B cell (primary cell): ENCODE measurements around the gene ADSS1. TPM values are rescaled to one million over a fixed set of nuclear protein-coding genes. Genes with fewer than 3 reads are reported as not detected.

ENCODE experiments used
- ATAC-seq: fragments of 200-7000 bp; cut with Tn5 transposase; one replicate; pipeline ENCODE4 v1.10.0; 2021; ENCODE audit warnings: low read depth, mild to moderate bottlenecking, moderate number of reproducible peaks, moderate library complexity
- CTCF ChIA-PET: fragments of 350-600 bp; sonication (Branson Sonifier 250); formaldehyde crosslinking; loops from one replicate; lab custom pipeline; 2021; ENCODE audit warnings: antibody characterized with exemption, inconsistent platforms; lab: Charles Lee
- POLR2A ChIA-PET: fragments of 350-600 bp; sonication (Branson Sonifier 250); formaldehyde crosslinking; loops from one replicate; lab custom pipeline; 2021; ENCODE audit warnings: antibody characterized with exemption; lab: Charles Lee
- DNase-seq: peaks from one replicate; pipeline ENCODE4 v3.0.0; 2013
- H2AFZ ChIP-seq: 2 replicates; pipeline ENCODE4 v1.6.1; 2012; ENCODE audit warnings: mild to moderate bottlenecking, low read depth, low read length; ENCODE audit not compliant: insufficient read depth, poor library complexity, severe bottlenecking
- H3K27ac ChIP-seq, 2 donors: 1 replicate in 1 of 2; 2 replicates in 1 of 2; pipeline ENCODE4 v1.5.1; 2012 to 2013; ENCODE audit warnings: low read length in 2 of 2, mild to moderate bottlenecking in 2 of 2, moderate library complexity in 1 of 2
- H3K27me3 ChIP-seq, 4 experiments: fragments of 200-600 bp in 1 of 4; sonication (generic) in 1 of 4; replicated peaks in 1 of 4; 1 replicate in 2 of 4; 2 replicates in 2 of 4; pipeline versions ENCODE4 v1.6.1 to v1.7.0; 2013 to 2016; ENCODE audit warnings: low read length in 3 of 4, mild to moderate bottlenecking in 2 of 4, mixed read lengths in 1 of 4, moderate library complexity in 1 of 4; ENCODE audit not compliant: insufficient read depth in 4 of 4, control insufficient read depth in 3 of 4; ENCODE audit errors: control extremely low read depth in 1 of 4
- H3K36me3 ChIP-seq, 2 experiments: replicated peaks in 1 of 2; 1 replicate in 1 of 2; 2 replicates in 1 of 2; pipeline versions ENCODE4 v1.6.1 to v1.7.1; 2013; ENCODE audit warnings: low read length in 1 of 2; ENCODE audit not compliant: insufficient read depth in 2 of 2, control insufficient read depth in 1 of 2; ENCODE audit errors: control extremely low read depth in 1 of 2, extremely low read depth in 1 of 2
- H3K4me1 ChIP-seq, 2 donors: fragments of 200-600 bp in 1 of 2; sonication (generic) in 1 of 2; 1 replicate in 1 of 2; 2 replicates in 1 of 2; pipeline versions ENCODE4 v1.5.1 to v1.6.1; 2013 to 2017; ENCODE audit warnings: low read length in 2 of 2; ENCODE audit not compliant: control insufficient read depth in 2 of 2, insufficient read depth in 2 of 2
- H3K4me2 ChIP-seq: replicated peaks from 2 replicates; pipeline ENCODE3; 2012; ENCODE audit warnings: mild to moderate bottlenecking, low read depth, low read length; ENCODE audit not compliant: poor library complexity, severe bottlenecking
- H3K4me3 ChIP-seq, 5 experiments: fragments of 200-600 bp in 1 of 5; sonication (generic) in 1 of 5; 1 replicate in 3 of 5; 2 replicates in 2 of 5; pipeline versions ENCODE4 v1.5.1 to v1.7.0; 2011 to 2016; ENCODE audit warnings: low read length in 4 of 5, mild to moderate bottlenecking in 4 of 5, low read depth in 2 of 5, control low read depth in 1 of 5, moderate library complexity in 1 of 5; ENCODE audit not compliant: insufficient read depth in 1 of 5; ENCODE audit errors: control extremely low read depth in 1 of 5, extremely low read depth in 1 of 5
- H3K79me2 ChIP-seq: fragments of 200-600 bp; sonication (generic); one replicate; pipeline ENCODE4 v1.6.0; 2016; ENCODE audit warnings: low read length; ENCODE audit not compliant: control insufficient read depth, insufficient read depth
- H3K9ac ChIP-seq: fragments of 200-600 bp; sonication (generic); 2 replicates; pipeline ENCODE4 v1.6.1; 2017; ENCODE audit warnings: mild to moderate bottlenecking, low read length, moderate library complexity
- H3K9me3 ChIP-seq, 3 donors: one replicate each; pipeline versions ENCODE4 v1.6.1 to v1.7.1; 2013; ENCODE audit warnings: low read length in 2 of 3; ENCODE audit not compliant: control insufficient read depth in 2 of 3, insufficient read depth in 1 of 3; ENCODE audit errors: control extremely low read depth in 1 of 3
- H4K20me1 ChIP-seq: 2 replicates; pipeline ENCODE4 v1.6.0; 2012; ENCODE audit warnings: mild to moderate bottlenecking, low read length; ENCODE audit not compliant: insufficient read depth, control insufficient read depth, poor library complexity, severe bottlenecking
- H3K27ac Mint-ChIP-seq: one replicate; pipeline ENCODE4 v1.8.0; 2021; ENCODE audit warnings: mixed read lengths
- H3K27me3 Mint-ChIP-seq: one replicate; pipeline ENCODE4 v1.8.0; 2021; ENCODE audit warnings: mixed read lengths
- H3K4me1 Mint-ChIP-seq: one replicate; pipeline ENCODE4 v1.8.0; 2021; ENCODE audit warnings: mixed read lengths
- H3K4me3 Mint-ChIP-seq: one replicate; pipeline ENCODE4 v1.8.0; 2021; ENCODE audit warnings: mixed read lengths
- H3K9me3 Mint-ChIP-seq: one replicate; pipeline ENCODE4 v1.8.0; 2022; ENCODE audit warnings: mixed read lengths; ENCODE audit not compliant: insufficient read depth
- EZH2 ChIP-seq: IDR thresholded peaks from 2 replicates; pipeline ENCODE4 v1.6.1; 2012; ENCODE audit warnings: borderline replicate concordance, low read depth, mild to moderate bottlenecking, moderate library complexity, low read length; ENCODE audit not compliant: insufficient read depth, poor library complexity, severe bottlenecking
- WGBS: methylation state at CpG from one replicate; pipeline ENCODE4 v1.1.5; 2013; ENCODE audit warnings: missing lambda C conversion rate; ENCODE audit not compliant: insufficient coverage; 5-methylcytosine and 5-hydroxymethylcytosine counted together
- intact Hi-C: fragments of 100-400 bp; cut with micrococcal nuclease; formaldehyde crosslinking; loops from one replicate; pipeline ENCODE4 v1.10.0; 2022
- polyA plus RNA-seq: library from polyadenylated mRNA; depleted of rRNA; stranded (reverse); fragments of >200 nt; gene quantifications from 2 replicates; pipeline ENCODE4 v1.2.3, GENCODE V29; 2012
- total RNA-seq, 2 donors: library from RNA; stranded (reverse); fragments of 120-200 nt in 1 of 2; gene quantifications; 1 replicate in 1 of 2; 2 replicates in 1 of 2; pipeline versions ENCODE4 v1.2.3 to v1.2.4, GENCODE V29; 2013 to 2022
- TF ChIP-seq, protein P1 (sequence below): fragments of 200-600 bp; IDR thresholded peaks from one replicate; pipeline ENCODE4 v1.8.0; 2022; ENCODE audit warnings: antibody characterized with exemption, mild to moderate bottlenecking

Gene ADSS1
- total and polyA plus RNA-seq, 2 donors (not counting 1 experiment from before 2014, with no cell fraction given) = 0.33 to 1.7 TPM

- intact Hi-C loops = loop anchor here (2.0 kb wide), 1 partner anchor 32 kb away; no protein-coding TSS in a partner anchor
- Histone ChIP-seq H2AFZ (peak within 1 kb of the TSS; percentile 72), H3K4me2 (peak within 1 kb of the TSS; percentile 87), H3K4me3 (peak within 1 kb of the TSS; percentile 31 to 87 (median 70)), H3K27me3 (no peaks in the 10 kb centered on the region), H3K27ac (peak within 1 kb of the TSS; percentile 58 to 72), H3K9me3 (no peaks in the 10 kb centered on the region), H4K20me1 (peaks cover 44% of the 10 kb centered on the region), H3K4me1 (peaks cover 41 to 85% of the 10 kb centered on the region in 2 donors), H3K79me2 (peaks cover 47% of the 10 kb centered on the region), H3K9ac (peak within 1 kb of the TSS; percentile 87), H3K36me3 (peaks cover 0 to 7% of the 10 kb centered on the region in 2 experiments)
- ChIA-PET POLR2A (interaction anchor here (1.1 to 1.3 kb wide), 2 partner anchors 12 to 32 kb away, joined by 3 to 6 read pairs; no protein-coding TSS in a partner anchor), CTCF (interaction anchor here (1.2 to 2.4 kb wide), 5 partner anchors 9 to 38 kb away, joined by 4 to 8 read pairs (median 6); no protein-coding TSS in a partner anchor)
- ATAC-seq (peak; percentile 81), DNase-seq (peak; percentile 79)
- Mint-ChIP-seq H3K27me3 (no peaks in the 10 kb centered on the region), H3K27ac (peak within 1 kb of the TSS; percentile 65), H3K9me3 (no peaks in the 10 kb centered on the region), H3K4me3 (peak within 1 kb of the TSS; percentile 78), H3K4me1 (peaks cover 63% of the 10 kb centered on the region)
- 5% methylated on average over 42 of the region's 76 CpGs for WGBS
- no peak for TF ChIP-seq EZH2
- TF ChIP-seq, protein P1, sequence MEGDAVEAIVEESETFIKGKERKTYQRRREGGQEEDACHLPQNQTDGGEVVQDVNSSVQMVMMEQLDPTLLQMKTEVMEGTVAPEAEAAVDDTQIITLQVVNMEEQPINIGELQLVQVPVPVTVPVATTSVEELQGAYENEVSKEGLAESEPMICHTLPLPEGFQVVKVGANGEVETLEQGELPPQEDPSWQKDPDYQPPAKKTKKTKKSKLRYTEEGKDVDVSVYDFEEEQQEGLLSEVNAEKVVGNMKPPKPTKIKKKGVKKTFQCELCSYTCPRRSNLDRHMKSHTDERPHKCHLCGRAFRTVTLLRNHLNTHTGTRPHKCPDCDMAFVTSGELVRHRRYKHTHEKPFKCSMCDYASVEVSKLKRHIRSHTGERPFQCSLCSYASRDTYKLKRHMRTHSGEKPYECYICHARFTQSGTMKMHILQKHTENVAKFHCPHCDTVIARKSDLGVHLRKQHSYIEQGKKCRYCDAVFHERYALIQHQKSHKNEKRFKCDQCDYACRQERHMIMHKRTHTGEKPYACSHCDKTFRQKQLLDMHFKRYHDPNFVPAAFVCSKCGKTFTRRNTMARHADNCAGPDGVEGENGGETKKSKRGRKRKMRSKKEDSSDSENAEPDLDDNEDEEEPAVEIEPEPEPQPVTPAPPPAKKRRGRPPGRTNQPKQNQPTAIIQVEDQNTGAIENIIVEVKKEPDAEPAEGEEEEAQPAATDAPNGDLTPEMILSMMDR = no peak
Observed at GRCh38 chr14:104689109-104689880, 34.7 kb upstream of the ADSS1 start, which contains the start of gene INF2. TSS of gene INF2 (plus strand) at chr14:104689618. CDS start at chr14:104701366, 11,748 bp downstream.
